Measurements from ENCODE around the gene HCFC1R1. TPM values are rescaled to one million over a fixed set of nuclear protein-coding genes. Genes with fewer than 3 reads are reported as not detected.

The HCFC1R1 gene
- total and polyA plus RNA-seq, 2 donors (not counting 1 experiment from before 2014, with no cell fraction given): 17.9 to 24.8 TPM

DNA sequence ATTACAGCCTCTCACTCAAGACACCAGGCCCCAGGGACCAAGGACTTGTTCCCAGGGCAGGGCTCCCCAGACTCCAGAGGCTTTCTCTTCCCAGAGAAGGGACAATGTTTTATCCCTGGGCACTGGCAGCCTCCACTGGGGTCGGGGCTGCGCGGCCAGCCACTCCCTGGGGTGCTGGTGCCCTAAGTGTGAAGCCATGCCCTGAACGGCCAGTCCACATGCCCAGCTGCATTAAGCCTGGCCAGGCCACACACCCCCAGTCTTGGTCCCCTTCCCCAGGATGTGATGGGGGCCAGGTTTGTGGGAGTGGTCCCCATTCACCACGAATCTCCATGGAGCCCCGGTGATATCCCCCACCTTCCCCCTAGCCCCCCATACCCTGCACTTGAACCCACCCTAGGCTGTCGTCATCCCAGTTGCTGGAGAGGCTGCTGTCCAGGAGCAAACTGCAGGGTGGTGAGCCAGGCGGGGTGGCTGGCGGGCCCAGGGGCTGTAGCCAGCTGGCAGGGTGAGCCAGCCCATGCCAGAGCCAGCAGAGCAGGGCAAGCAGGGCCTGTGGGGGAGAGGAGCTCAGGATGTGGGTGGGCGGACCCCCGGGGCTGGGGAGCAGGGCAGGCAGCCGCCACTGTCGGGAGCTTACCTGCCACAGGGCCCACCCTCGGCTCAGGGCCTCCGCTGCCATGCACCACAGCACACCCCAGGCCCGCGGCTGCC, 50.0 kb downstream of the HCFC1R1 start:
- peaks cover 0 to 1% (median 0%) of the 10 kb centered on the region in 3 donors for H3K9me3 ChIP-seq (ENCODE audit: control extremely low read depth in 1 of 3, control insufficient read depth in 2 of 3, insufficient read depth in 1 of 3, low read length in 2 of 3)
- H3K9me3 Mint-ChIP-seq (ENCODE audit: insufficient read depth): no peaks in the 10 kb centered on the region
- H3K79me2 ChIP-seq (ENCODE audit: control insufficient read depth, insufficient read depth, low read length): no peaks in the 10 kb centered on the region
- peaks cover 4% of the 10 kb centered on the region for H3K4me1 Mint-ChIP-seq
- H3K27ac ChIP-seq (ENCODE audit: low read length in 2 of 2): no peak overlapping the region
- intact Hi-C loops (cut with micrococcal nuclease): no loop called here
- no peak overlapping the region for H3K27ac Mint-ChIP-seq
- no peak for TF ChIP-seq EZH2 (IDR thresholded peaks at IDR 0.05; ENCODE audit: borderline replicate concordance, insufficient read depth, low read depth, low read length, poor library complexity, severe bottlenecking)
- peaks cover 4% of the 10 kb centered on the region for H3K27me3 Mint-ChIP-seq
- no peak overlapping the region for H3K4me2 ChIP-seq (replicated peaks; ENCODE audit: low read depth, low read length, poor library complexity, severe bottlenecking)
- WGBS (ENCODE audit: insufficient coverage): 64% methylated on average over 14 of the region's 17 CpGs
- no peak overlapping the region for H2AFZ ChIP-seq (ENCODE audit: insufficient read depth, low read depth, low read length, poor library complexity, severe bottlenecking)
- ATAC-seq (ENCODE audit: low read depth) (no peak), DNase-seq (no peak)
- H4K20me1 ChIP-seq (ENCODE audit: control insufficient read depth, insufficient read depth, low read length, poor library complexity, severe bottlenecking): no peaks in the 10 kb centered on the region
- ChIA-PET POLR2A (interaction anchor here (0.6 kb wide), 1 partner anchor 85 kb away, joined by 9 read pairs; no protein-coding TSS in a partner anchor), CTCF (no interaction called here)
- H3K9ac ChIP-seq (ENCODE audit: low read length): no peak overlapping the region
- no peaks in the 10 kb centered on the region for H3K36me3 ChIP-seq (replicated peaks in 1 of 2; ENCODE audit: control extremely low read depth in 1 of 2, control insufficient read depth in 1 of 2, extremely low read depth in 1 of 2, insufficient read depth in 2 of 2, low read length in 1 of 2)
- no peak overlapping the region for H3K4me3 Mint-ChIP-seq
- peaks cover 0 to 10% (median 2%) of the 10 kb centered on the region in 4 experiments for H3K27me3 ChIP-seq (replicated peaks in 1 of 4; ENCODE audit: control extremely low read depth in 1 of 4, control insufficient read depth in 3 of 4, insufficient read depth in 4 of 4, low read length in 3 of 4)
- peaks cover 10 to 12% of the 10 kb centered on the region in 2 donors for H3K4me1 ChIP-seq (ENCODE audit: control insufficient read depth in 2 of 2, insufficient read depth in 2 of 2, low read length in 2 of 2)
- no peak overlapping the region for H3K4me3 ChIP-seq (ENCODE audit: control extremely low read depth in 1 of 5, extremely low read depth in 1 of 5, insufficient read depth in 1 of 5, low read depth in 2 of 5, low read length in 4 of 5)

DNA sequence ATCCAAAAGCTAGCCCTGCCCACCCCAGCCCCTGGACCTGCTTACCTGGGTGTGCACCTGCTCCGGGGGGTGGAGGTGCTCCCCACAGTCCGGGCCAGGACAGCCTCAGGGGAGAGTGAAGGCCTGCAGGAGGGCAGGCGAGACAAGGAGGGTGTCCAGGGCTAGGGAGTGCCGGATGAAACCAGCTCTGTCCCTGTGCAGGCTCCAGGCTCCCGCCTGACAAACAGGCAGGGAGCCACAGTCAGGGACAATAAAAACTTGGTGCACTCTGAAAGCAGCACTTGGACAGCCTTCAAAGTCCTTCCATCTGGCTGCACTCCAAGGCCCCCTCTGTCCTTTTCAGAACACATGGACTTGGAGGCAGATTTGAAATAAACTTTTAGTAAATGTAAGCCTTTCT, 50.6 kb downstream of the HCFC1R1 start:
- Histone ChIP-seq H3K9me3 (ENCODE audit: control extremely low read depth in 1 of 3, control insufficient read depth in 2 of 3, insufficient read depth in 1 of 3, low read length in 2 of 3) (peaks cover 0 to 8% (median 0%) of the 10 kb centered on the region in 3 donors), H3K4me2 (replicated peaks; ENCODE audit: low read depth, low read length, poor library complexity, severe bottlenecking) (no peak overlapping the region), H3K4me1 (ENCODE audit: control insufficient read depth in 2 of 2, insufficient read depth in 2 of 2, low read length in 2 of 2) (peaks cover 16 to 19% of the 10 kb centered on the region in 2 donors), H3K27me3 (replicated peaks in 1 of 4; ENCODE audit: control extremely low read depth in 1 of 4, control insufficient read depth in 3 of 4, insufficient read depth in 4 of 4, low read length in 3 of 4) (peaks cover 0 to 17% (median 4%) of the 10 kb centered on the region in 4 experiments), H3K4me3 (ENCODE audit: control extremely low read depth in 1 of 5, extremely low read depth in 1 of 5, insufficient read depth in 1 of 5, low read depth in 2 of 5, low read length in 4 of 5) (no peak overlapping the region), H3K9ac (ENCODE audit: low read length) (no peak overlapping the region), H2AFZ (ENCODE audit: insufficient read depth, low read depth, low read length, poor library complexity, severe bottlenecking) (no peak overlapping the region), H4K20me1 (ENCODE audit: control insufficient read depth, insufficient read depth, low read length, poor library complexity, severe bottlenecking) (peaks cover 3% of the 10 kb centered on the region), H3K27ac (ENCODE audit: low read length in 2 of 2) (no peak overlapping the region), H3K36me3 (replicated peaks in 1 of 2; ENCODE audit: control extremely low read depth in 1 of 2, control insufficient read depth in 1 of 2, extremely low read depth in 1 of 2, insufficient read depth in 2 of 2, low read length in 1 of 2) (no peaks in the 10 kb centered on the region), H3K79me2 (ENCODE audit: control insufficient read depth, insufficient read depth, low read length) (no peaks in the 10 kb centered on the region)
- 90% methylated on average over 5 of the region's 5 CpGs for WGBS (ENCODE audit: insufficient coverage)
- ChIA-PET POLR2A (no interaction called here), CTCF (no interaction called here)
- Mint-ChIP-seq H3K9me3 (ENCODE audit: insufficient read depth) (no peaks in the 10 kb centered on the region), H3K27ac (no peak overlapping the region), H3K27me3 (peaks cover 9% of the 10 kb centered on the region), H3K4me3 (no peak overlapping the region), H3K4me1 (peaks cover 10% of the 10 kb centered on the region)
- TF ChIP-seq, protein P1, sequence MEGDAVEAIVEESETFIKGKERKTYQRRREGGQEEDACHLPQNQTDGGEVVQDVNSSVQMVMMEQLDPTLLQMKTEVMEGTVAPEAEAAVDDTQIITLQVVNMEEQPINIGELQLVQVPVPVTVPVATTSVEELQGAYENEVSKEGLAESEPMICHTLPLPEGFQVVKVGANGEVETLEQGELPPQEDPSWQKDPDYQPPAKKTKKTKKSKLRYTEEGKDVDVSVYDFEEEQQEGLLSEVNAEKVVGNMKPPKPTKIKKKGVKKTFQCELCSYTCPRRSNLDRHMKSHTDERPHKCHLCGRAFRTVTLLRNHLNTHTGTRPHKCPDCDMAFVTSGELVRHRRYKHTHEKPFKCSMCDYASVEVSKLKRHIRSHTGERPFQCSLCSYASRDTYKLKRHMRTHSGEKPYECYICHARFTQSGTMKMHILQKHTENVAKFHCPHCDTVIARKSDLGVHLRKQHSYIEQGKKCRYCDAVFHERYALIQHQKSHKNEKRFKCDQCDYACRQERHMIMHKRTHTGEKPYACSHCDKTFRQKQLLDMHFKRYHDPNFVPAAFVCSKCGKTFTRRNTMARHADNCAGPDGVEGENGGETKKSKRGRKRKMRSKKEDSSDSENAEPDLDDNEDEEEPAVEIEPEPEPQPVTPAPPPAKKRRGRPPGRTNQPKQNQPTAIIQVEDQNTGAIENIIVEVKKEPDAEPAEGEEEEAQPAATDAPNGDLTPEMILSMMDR (IDR thresholded peaks at IDR 0.05): no peak
- TF ChIP-seq EZH2 (IDR thresholded peaks at IDR 0.05; ENCODE audit: borderline replicate concordance, insufficient read depth, low read depth, low read length, poor library complexity, severe bottlenecking): no peak
- DNase-seq: no peak
- no peak for ATAC-seq (ENCODE audit: low read depth)
- intact Hi-C loops (cut with micrococcal nuclease): no loop called here

Small RNAs within 50 kb of the gene (small RNA-seq; reads per million reads assigned to genes)
- gene LINC00514 (ENCODE audit: insufficient read length, low read depth, low replicate concordance): not detected

Other genes with a start within 250 kb of the HCFC1R1 start
- 84.4 and 93.1 TPM in 2 replicates for gene ELOB, start 246.7 kb downstream of the HCFC1R1 start, total RNA-seq
- 73.1 and 136 TPM in 2 replicates for gene ELOB, start 246.7 kb downstream of the HCFC1R1 start, polyA plus RNA-seq
- not detected in 2 replicates for gene PRSS33, start 236.4 kb downstream of the HCFC1R1 start, total RNA-seq
- not detected in 2 replicates for gene PRSS33, start 236.4 kb downstream of the HCFC1R1 start, polyA plus RNA-seq
- gene PRSS41, start 225.5 kb downstream of the HCFC1R1 start, total RNA-seq: not detected in 2 replicates
- not detected in 2 replicates for gene PRSS41, start 225.5 kb downstream of the HCFC1R1 start, polyA plus RNA-seq
- gene PRSS21, start 206.7 kb downstream of the HCFC1R1 start, total RNA-seq: 1.8 and 2.0 TPM in 2 replicates
- gene PRSS21, start 206.7 kb downstream of the HCFC1R1 start, polyA plus RNA-seq: 4.3 and 5.8 TPM in 2 replicates
- gene ZG16B, start 193.6 kb downstream of the HCFC1R1 start, total RNA-seq: not detected in 2 replicates
- gene ZG16B, start 193.6 kb downstream of the HCFC1R1 start, polyA plus RNA-seq: not detected in 2 replicates
- gene PRSS22, start 165.8 kb downstream of the HCFC1R1 start, total RNA-seq: not detected in 2 replicates
- gene PRSS22, start 165.8 kb downstream of the HCFC1R1 start, polyA plus RNA-seq: not detected in 2 replicates
- 22.3 and 26.5 TPM in 2 replicates for gene FLYWCH2, start 140.7 kb downstream of the HCFC1R1 start, total RNA-seq
- 18.7 and 24.1 TPM in 2 replicates for gene FLYWCH2, start 140.7 kb downstream of the HCFC1R1 start, polyA plus RNA-seq
- gene FLYWCH1, start 112.0 kb downstream of the HCFC1R1 start, total RNA-seq: 119 and 120 TPM in 2 replicates
- gene FLYWCH1, start 112.0 kb downstream of the HCFC1R1 start, polyA plus RNA-seq: 43.0 and 78.3 TPM in 2 replicates
- gene KREMEN2, start 59.7 kb downstream of the HCFC1R1 start, total RNA-seq: 0.17 and 0.19 TPM in 2 replicates
- 1.1 and 2.6 TPM in 2 replicates for gene KREMEN2, start 59.7 kb downstream of the HCFC1R1 start, polyA plus RNA-seq
- 1.8 and 2.6 TPM in 2 replicates for gene PAQR4, start 54.6 kb downstream of the HCFC1R1 start, total RNA-seq
- 1.8 and 2.8 TPM in 2 replicates for gene PAQR4, start 54.6 kb downstream of the HCFC1R1 start, polyA plus RNA-seq
- 0.67 and 1.0 TPM in 2 replicates for gene PKMYT1, start 43.5 kb downstream of the HCFC1R1 start, total RNA-seq
- 1.4 and 2.6 TPM in 2 replicates for gene PKMYT1, start 43.5 kb downstream of the HCFC1R1 start, polyA plus RNA-seq
- not detected in 2 replicates for gene CLDN9, start 11.0 kb downstream of the HCFC1R1 start, total RNA-seq
- gene CLDN9, start 11.0 kb downstream of the HCFC1R1 start, polyA plus RNA-seq: 0.04 and 0.20 TPM in 2 replicates
- gene CLDN6, start 5.8 kb downstream of the HCFC1R1 start, total RNA-seq: not detected in 2 replicates
- not detected in 2 replicates for gene CLDN6, start 5.8 kb downstream of the HCFC1R1 start, polyA plus RNA-seq
- 0.85 and 1.3 TPM in 2 replicates for gene TNFRSF12A, start 3.6 kb downstream of the HCFC1R1 start, total RNA-seq
- gene TNFRSF12A, start 3.6 kb downstream of the HCFC1R1 start, polyA plus RNA-seq: 0.61 and 0.72 TPM in 2 replicates
- gene THOC6, start 93 bp upstream of the HCFC1R1 start, total RNA-seq: 25.3 and 28.5 TPM in 2 replicates
- 52.2 and 63.9 TPM in 2 replicates for gene THOC6, start 93 bp upstream of the HCFC1R1 start, polyA plus RNA-seq
- gene BICDL2, start 13.0 kb upstream of the HCFC1R1 start, total RNA-seq: 0.20 TPM in 1 of 2 replicates, not detected in the other
- gene BICDL2, start 13.0 kb upstream of the HCFC1R1 start, polyA plus RNA-seq: not detected in 2 replicates
- gene MMP25, start 22.6 kb upstream of the HCFC1R1 start, total RNA-seq: 0.17 and 0.22 TPM in 2 replicates
- 0.12 and 0.40 TPM in 2 replicates for gene MMP25, start 22.6 kb upstream of the HCFC1R1 start, polyA plus RNA-seq
- 2.0 and 2.3 TPM in 2 replicates for gene IL32, start 41.7 kb upstream of the HCFC1R1 start, total RNA-seq
- gene IL32, start 41.7 kb upstream of the HCFC1R1 start, polyA plus RNA-seq: 2.0 and 15.0 TPM in 2 replicates
- gene ZSCAN10, start 75.4 kb upstream of the HCFC1R1 start, total RNA-seq: not detected in 2 replicates
- gene ZSCAN10, start 75.4 kb upstream of the HCFC1R1 start, polyA plus RNA-seq: 0.36 TPM in 1 of 2 replicates, not detected in the other
- not detected in 2 replicates for gene ZNF205, start 88.6 kb upstream of the HCFC1R1 start, total RNA-seq
- gene ZNF205, start 88.6 kb upstream of the HCFC1R1 start, polyA plus RNA-seq: not detected in 2 replicates
- 7.2 and 9.5 TPM in 2 replicates for gene ZNF213, start 111.1 kb upstream of the HCFC1R1 start, total RNA-seq
- gene ZNF213, start 111.1 kb upstream of the HCFC1R1 start, polyA plus RNA-seq: 0.97 and 1.4 TPM in 2 replicates
- not detected in 2 replicates for gene OR1F1, start 164.3 kb upstream of the HCFC1R1 start, total RNA-seq
- not detected in 2 replicates for gene OR1F1, start 164.3 kb upstream of the HCFC1R1 start, polyA plus RNA-seq
- 16.1 and 20.1 TPM in 2 replicates for gene ZNF200, start 211.2 kb upstream of the HCFC1R1 start, total RNA-seq
- 2.4 and 2.7 TPM in 2 replicates for gene ZNF200, start 211.2 kb upstream of the HCFC1R1 start, polyA plus RNA-seq
- 0.10 and 0.25 TPM in 2 replicates for gene MEFV, start 232.7 kb upstream of the HCFC1R1 start, total RNA-seq
- 0.24 and 0.29 TPM in 2 replicates for gene MEFV, start 232.7 kb upstream of the HCFC1R1 start, polyA plus RNA-seq